ENCODE results near the gene KCNK18. TPM values are rescaled to one million over a fixed set of nuclear protein-coding genes. Genes with fewer than 3 reads are reported as not detected.

The KCNK18 gene
- total RNA-seq: not detected

- no peaks in the 10 kb centered on the region for H3K9me3 ChIP-seq
- no peaks in the 10 kb centered on the region for H3K36me3 ChIP-seq
- no peak within 1 kb of the TSS for H3K27ac ChIP-seq
- peaks cover 0 to 3% of the 10 kb centered on the region in 2 donors for H3K27me3 ChIP-seq
- no peak within 1 kb of the TSS for H3K4me3 ChIP-seq
- DNase-seq (ENCODE audit: low spot score in 2 of 2): no peak
- intact Hi-C loops (cut with DNase I; ENCODE audit: low total_unique reads): no loop called here
- no peak for TF ChIP-seq POLR2AphosphoS5 (IDR thresholded peaks at IDR 0.05)
- no peak for TF ChIP-seq POLR2A (IDR thresholded peaks at IDR 0.05)
- TF ChIP-seq CTCF (IDR thresholded peaks at IDR 0.05): no peak
- no peaks in the 10 kb centered on the region for H3K4me1 ChIP-seq
Observed at GRCh38 chr10:117197189-117197588, at the start of gene KCNK18. TSS of gene KCNK18 (plus strand) at chr10:117197489. CDS start at chr10:117197489, 0 bp downstream.

GRCh38 chr10:117148284-117148683, 49.0 kb upstream of the KCNK18 start:
- Histone ChIP-seq H3K27ac (no peak overlapping the region), H3K36me3 (no peaks in the 10 kb centered on the region), H3K27me3 (peaks cover 0 to 53% of the 10 kb centered on the region in 2 donors), H3K9me3 (peaks cover 0 to 12% of the 10 kb centered on the region in 2 donors), H3K4me1 (no peaks in the 10 kb centered on the region), H3K4me3 (no peak overlapping the region)
- intact Hi-C loops (cut with DNase I; ENCODE audit: low total_unique reads): no loop called here
- no peak for TF ChIP-seq POLR2A (IDR thresholded peaks at IDR 0.05)
- no peak for TF ChIP-seq POLR2AphosphoS5 (IDR thresholded peaks at IDR 0.05)
- TF ChIP-seq CTCF (IDR thresholded peaks at IDR 0.05): no peak
- no peak for DNase-seq (ENCODE audit: low spot score in 2 of 2)

- no peak for TF ChIP-seq POLR2A (IDR thresholded peaks at IDR 0.05)
- no peak for TF ChIP-seq CTCF (IDR thresholded peaks at IDR 0.05)
- TF ChIP-seq POLR2AphosphoS5 (IDR thresholded peaks at IDR 0.05): no peak
- no peaks in the 10 kb centered on the region for H3K4me1 ChIP-seq
- H3K27me3 ChIP-seq: peaks cover 0 to 56% of the 10 kb centered on the region in 2 donors
- H3K27ac ChIP-seq: no peak overlapping the region
- intact Hi-C loops (cut with DNase I; ENCODE audit: low total_unique reads): no loop called here
- no peak overlapping the region for H3K4me3 ChIP-seq
- no peaks in the 10 kb centered on the region for H3K9me3 ChIP-seq
- no peaks in the 10 kb centered on the region for H3K36me3 ChIP-seq
- no peak for DNase-seq (ENCODE audit: low spot score in 2 of 2)
Observed at GRCh38 chr10:117152668-117153067, 44.6 kb upstream of the KCNK18 start.

GRCh38 chr10:117158297-117158696, 39.0 kb upstream of the KCNK18 start:
- TF ChIP-seq CTCF (IDR thresholded peaks at IDR 0.05) (no peak), POLR2AphosphoS5 (IDR thresholded peaks at IDR 0.05) (no peak), POLR2A (IDR thresholded peaks at IDR 0.05) (no peak)
- intact Hi-C loops (cut with DNase I; ENCODE audit: low total_unique reads): no loop called here
- H3K9me3 ChIP-seq: no peaks in the 10 kb centered on the region
- peaks cover 0 to 91% of the 10 kb centered on the region in 2 donors for H3K27me3 ChIP-seq
- peaks cover 0 to 8% of the 10 kb centered on the region in 2 donors for H3K4me1 ChIP-seq
- no peak overlapping the region for H3K4me3 ChIP-seq
- no peak for DNase-seq (ENCODE audit: low spot score in 2 of 2)
- no peaks in the 10 kb centered on the region for H3K36me3 ChIP-seq
- H3K27ac ChIP-seq: no peak overlapping the region

GRCh38 chr10:117159390-117159789, 37.9 kb upstream of the KCNK18 start:
- Histone ChIP-seq H3K4me1 (peaks cover 0 to 8% of the 10 kb centered on the region in 2 donors), H3K9me3 (no peaks in the 10 kb centered on the region), H3K27me3 (peaks cover 0 to 96% of the 10 kb centered on the region in 2 donors), H3K27ac (no peak overlapping the region), H3K36me3 (no peaks in the 10 kb centered on the region), H3K4me3 (no peak overlapping the region)
- TF ChIP-seq POLR2AphosphoS5 (IDR thresholded peaks at IDR 0.05) (no peak), POLR2A (IDR thresholded peaks at IDR 0.05) (no peak), CTCF (IDR thresholded peaks at IDR 0.05) (no peak)
- intact Hi-C loops (cut with DNase I; ENCODE audit: low total_unique reads): no loop called here
- DNase-seq (ENCODE audit: low spot score in 2 of 2): no peak

Data from breast epithelium (tissue), 4 donors.